DMS114 treated with DMSO at 0.1 percent for 48 hours (cell line): ENCODE measurements around the gene PREP.

Experiments used
- DNase-seq: peaks from one replicate; lab custom pipeline; 2025; ENCODE audit not compliant: unreplicated experiment; lab: John Stamatoyannopoulos, UW

PREP gene

DNA sequence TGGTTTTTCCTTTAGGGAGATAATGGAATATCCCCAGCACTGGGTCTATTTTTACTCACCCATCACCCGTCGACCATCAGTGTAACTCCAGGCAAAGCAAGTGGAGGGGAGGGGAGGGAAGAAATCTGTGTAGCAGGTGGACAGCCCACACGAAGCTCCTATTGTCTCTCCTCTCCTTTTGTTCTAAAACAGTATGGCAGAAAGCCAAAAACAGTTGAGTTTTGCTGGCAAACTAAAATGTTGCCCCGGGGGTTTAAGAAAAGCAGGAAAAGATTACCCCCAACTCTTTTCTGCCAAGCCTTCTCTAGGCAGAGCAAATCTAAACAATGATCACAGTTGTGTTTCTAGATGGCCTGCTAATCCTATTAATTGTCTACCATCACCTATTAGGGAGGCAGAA lies 89.7 kb downstream of the PREP start:
- no peak for DNase-seq

DNA sequence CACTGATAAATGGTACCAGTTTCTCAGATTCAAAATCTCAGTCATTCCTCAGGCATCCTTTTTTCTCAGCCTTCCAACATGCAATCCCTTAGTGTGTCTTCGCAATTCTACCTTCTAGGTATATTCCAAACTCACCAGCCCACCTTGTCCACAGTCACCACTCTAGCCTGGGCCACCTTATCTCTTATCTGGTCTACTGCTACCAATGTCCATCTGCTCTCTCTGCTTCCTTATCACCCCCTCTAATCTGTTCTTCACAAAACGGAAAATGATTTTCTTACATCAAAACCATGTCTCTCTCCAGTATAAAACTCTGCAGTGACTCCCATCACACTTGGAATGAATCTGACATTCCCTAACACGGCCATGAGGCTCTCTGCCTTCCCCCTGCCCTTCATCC lies 91.9 kb downstream of the PREP start:
- DNase-seq = no peak

DNA sequence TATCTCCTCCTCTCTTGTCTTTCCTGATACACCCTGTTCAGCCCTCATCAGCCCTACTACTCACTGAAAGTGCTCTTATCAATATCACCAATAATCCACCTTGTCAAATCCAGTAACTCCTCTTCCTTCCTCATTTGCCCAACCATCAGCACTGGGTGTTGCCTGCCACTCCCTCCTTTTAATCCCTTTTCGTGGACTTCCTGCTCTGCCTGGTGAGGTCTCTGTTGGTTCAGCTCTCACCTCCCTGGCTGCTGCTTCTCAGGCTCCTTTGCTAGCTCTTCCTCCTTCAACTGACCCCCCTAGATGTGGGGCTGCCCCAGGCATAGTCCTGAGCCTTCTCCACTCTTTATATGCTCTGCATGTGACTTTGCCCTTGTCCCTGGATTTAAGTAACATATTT lies 92.5 kb downstream of the PREP start:
- no peak for DNase-seq

DNA sequence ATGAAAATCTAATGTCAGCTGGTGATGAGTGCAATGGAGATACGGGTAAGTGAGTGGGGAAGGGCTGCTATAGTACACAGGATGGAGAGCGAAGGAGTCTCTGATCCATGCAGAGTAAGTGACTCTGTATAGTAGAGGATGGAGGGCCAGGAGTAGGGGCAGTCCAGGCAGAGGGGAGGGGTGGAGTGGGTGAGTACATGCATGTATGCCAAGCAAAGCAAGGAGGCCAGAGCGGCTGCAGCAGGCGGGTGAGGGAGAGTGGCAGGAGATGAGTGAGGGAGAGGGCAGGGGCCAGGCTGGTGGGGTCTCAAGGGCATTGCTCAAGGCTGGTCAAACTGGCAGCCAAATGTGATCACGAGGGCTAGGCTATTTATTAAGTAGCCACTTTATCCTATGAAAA lies 94.0 kb downstream of the PREP start:
- no peak for DNase-seq

DNA sequence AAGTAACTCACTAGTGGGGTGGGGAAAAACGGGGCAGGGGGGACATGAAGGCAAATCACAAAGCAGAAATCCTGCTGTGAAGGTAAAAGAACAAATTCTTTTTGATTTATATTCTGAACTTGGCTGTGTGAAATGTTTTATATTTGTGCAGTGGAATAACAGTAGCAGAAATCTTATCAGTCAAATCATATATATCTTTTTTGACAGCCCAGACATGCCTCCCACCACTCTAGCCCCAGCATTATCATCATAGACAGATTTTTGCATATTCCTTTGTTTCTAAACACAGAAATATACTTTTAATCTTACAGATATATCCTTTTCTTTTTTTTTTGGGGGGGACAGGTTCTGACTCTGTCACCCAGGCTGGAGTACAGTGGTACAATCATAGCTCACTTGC lies 97.4 kb downstream of the PREP start:
- no peak for DNase-seq

DNA sequence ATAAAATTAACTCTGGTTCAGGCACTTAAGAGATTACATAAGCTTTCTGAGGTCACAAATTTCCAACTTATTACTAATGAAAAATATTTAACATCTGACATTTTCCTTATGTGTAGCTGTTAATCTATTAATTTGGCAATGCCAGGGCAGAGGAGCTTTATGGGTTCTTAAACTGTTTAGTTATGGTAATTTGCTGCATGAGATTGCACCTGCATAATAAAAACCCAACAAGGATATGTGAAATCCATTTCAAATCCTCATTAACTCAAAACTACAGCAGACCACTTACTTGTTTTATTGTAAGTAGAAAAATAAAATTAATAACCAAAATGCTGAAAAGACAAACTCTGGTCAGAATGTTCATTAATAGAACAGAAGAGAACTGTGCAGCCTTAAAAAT lies 98.1 kb downstream of the PREP start:
- no peak for DNase-seq

DNA sequence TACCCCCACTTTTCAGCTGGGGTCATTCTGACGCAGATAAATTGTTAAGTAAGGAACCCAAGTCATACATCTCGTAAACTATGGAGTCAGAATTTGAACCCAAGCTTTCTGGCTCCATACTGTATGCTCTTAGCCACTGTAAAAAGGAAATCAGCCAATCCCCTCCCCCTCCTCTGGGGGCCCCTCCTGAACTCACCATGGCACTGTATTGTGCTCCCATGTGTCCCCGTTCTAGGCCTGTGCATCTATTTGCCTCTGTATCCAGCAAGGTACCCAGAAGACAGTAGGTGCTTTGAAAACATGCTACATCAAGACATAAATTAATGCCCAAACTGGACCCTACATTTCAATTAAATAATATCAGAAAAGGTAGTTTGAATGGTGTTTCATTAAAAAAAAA lies 98.5 kb downstream of the PREP start:
- DNase-seq = no peak

DNA sequence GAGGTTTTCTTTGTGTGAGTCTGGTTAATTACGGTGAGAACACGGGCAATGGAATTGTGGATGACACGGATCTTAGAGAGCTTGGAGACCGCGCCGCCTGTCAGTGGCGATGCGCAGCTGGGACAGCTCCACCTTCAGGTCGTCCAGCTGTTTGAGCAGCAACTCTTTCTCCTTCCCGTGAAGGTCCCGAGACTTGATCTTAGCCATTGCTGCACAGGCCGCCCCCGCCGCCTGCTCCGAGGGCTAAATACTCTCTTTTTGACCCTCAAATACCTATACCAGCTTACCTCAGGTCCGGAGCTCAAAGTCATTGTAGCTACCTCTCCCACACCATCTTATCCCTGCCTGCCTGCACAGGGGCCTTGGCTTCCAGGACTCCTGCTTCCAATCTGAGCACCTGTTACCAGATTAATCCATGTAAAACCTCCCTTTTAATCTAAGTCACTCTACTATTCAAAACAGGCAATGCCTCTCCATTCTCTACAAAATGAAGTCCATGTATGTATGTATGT lies 100.2 kb downstream of the PREP start:
- DNase-seq = no peak

DNA sequence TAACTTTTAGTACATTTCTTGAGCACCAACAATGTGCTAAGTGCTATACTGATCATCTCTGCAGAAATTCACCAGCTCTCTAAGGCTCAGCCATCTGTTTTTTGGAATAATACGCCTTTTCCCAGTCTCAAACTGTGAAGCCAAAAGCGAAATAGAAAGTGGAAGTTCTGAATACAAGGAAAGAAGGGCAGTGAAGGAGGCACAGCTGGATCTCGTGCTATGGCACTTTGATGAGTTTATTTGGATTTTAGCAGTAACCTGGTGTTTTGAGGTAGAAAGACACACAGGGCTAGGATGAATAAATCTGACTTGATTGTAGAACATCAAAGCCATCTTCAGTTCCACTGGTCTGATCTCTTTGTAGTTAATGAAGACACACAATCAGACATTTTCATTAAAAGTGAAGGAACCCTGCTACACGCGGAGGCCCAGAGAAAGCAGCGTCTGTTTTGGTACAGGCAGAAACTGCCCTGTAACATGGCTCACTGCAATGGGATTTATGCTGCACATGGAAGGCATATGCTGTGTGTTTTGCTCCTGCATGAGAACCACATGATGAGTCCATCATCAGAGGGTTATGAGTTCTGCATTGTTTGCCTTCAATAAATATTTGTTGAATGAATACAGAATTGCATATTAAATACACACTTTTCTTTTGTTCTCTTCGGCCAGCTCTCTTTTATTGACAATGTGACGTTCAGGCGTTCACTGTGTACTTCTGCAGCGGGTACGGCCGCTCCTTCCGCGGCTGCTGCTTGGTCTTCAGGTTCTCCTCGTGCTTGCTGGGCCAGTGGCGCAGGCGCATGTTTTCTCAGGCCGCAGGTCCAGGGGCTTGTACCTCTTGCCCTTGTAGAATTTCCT lies 100.9 kb downstream of the PREP start:
- no peak for DNase-seq

DNA sequence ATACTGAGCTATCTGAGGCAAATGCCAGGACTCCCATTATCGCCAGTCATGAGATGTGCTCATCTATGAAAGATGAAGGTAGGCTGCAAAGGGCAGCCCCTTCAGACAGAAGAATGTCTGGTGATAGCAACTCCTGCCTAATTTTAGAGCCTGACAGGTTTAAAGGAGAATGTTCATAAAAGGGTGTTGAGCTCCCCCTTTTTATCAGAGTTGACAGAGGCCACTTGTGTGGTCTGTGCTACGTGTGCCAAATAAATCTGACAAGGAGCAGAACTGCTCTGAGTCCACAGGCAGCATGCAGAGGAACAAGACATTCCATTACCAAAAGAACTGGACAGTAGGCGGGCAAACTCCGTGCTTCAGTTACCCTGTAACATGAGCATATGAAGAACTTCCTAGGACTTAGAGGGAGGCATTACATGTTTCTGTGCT lies 101.8 kb downstream of the PREP start:
- no peak for DNase-seq

DNA sequence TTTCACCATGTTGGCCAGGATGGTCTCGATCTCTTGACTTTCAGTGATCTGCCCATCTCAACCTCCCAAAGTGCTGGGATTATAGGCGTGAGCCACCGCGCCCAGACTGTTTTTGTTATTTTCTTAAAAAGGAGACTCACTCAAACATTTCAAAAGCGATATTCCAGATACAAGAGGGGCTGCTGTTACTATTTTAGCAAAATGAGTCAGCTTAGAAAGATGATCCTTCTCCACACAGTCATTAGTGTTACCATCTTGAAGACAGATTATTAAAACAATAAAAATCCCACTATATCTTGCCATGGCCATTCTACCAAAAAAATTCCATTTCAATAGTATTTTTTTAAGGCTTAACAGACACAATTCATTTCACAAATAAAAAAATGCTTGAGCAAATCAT lies 102.8 kb downstream of the PREP start:
- DNase-seq = no peak

DNA sequence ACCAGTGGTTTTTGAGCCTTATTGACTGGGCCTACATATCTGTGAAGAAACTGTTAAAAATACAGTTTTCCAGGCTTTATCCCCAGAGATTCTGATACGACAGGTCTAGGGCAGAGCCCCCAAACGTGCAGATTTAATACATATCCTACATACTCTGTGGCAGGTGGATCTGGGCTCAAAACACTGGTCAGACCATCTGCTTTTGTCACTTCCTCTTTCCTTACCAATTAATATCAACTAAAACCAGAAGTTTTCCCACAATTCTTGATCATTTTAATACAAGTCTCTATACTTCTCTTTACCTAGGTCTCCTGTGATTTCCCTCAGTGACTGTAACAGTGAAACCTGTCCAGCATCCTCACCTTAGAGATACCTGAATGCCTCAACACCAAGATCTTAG lies 108.8 kb downstream of the PREP start:
- DNase-seq = no peak

DNA sequence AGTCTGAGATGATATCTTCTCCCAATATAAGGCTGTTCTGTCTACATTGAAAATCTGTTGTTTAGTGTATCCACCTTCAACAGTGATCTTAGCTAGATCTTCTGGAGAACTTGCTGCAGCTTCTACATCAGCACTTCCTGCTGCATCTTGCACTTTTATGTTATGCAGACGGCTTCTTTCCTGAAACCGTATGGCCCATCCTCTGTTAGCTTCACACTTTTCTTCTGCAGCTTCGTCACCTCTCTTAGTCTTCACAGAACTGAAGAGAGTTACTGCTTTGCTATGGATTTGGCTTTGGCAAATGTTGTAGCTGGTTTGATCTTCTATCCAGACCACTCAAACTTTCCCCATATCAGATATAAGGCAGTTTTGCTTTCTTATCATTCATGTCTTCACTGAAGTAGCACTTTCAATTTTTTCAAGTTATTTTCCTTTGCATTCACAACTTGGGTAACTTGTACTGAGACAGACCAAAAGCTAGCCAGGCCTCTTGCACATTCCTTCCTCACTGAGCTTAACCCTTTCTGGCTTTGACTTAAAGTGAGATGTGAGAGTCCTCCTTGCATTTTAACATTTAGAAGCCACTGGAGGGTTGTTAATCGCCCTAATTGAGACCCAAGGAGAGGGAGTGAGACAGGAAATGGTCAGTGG lies 110.1 kb downstream of the PREP start:
- no peak for DNase-seq

DNA sequence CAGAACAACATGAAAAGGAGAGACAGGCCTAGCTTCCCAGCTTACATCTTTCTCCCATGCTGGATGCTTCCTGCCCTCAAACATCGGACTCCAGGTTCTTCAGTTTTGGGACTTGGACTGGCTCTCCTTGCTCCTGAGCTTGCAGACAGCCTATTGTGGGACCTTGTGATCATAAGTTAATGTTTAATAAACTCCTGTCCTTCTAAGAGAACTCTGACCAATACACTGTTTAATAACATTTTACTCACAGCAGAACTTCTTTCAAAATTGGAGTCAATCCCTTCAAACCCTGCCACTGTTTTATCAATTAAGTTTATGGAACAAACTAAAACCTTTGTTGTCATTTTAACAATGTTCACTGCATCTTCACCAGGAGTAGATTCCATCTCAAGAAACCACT lies 111.4 kb downstream of the PREP start:
- DNase-seq = no peak

DNA sequence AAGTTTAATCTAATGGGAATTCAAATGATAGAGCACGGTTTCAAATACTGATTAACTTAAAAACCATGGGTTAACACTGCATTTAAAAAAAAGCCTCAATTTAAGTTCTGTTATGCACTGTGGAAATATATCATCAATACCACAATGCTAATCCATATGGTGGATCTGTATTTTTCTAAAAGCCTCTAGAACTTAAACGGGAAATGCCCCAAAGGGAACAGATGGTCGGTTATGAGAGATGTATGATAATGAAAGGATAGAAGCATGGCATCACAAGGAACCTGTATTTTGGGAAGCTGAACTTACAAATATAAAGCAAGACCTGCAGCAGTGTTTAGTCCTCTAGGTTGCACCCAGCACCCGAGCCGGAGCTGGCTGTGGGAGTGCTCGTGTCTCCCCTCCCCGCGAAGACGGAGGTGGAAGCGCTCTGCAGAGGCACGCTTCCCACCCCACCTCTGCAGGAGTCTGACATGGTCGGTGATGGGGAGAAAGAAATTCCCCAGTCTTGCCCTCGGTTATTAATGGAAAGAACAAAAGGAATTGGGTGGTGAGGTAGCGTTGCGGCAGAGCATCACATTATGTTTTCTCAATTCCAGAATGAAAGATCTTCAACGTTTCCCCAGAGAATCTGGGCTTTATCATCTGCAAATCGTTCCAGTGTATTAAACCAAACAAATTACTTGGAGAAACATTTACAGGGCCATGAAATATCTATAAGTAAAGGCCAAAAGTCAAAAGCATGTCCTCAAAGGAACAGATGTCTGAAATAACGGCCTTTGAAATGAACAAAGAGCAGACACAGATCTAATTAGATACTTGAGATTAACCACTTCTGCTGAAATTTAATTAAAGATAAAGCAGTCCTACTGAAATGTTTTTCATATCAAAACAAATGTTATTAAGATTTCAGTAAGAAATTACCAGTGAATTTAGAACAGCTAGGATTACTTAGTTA lies 120.0 kb downstream of the PREP start:
- DNase-seq = no peak

DNA sequence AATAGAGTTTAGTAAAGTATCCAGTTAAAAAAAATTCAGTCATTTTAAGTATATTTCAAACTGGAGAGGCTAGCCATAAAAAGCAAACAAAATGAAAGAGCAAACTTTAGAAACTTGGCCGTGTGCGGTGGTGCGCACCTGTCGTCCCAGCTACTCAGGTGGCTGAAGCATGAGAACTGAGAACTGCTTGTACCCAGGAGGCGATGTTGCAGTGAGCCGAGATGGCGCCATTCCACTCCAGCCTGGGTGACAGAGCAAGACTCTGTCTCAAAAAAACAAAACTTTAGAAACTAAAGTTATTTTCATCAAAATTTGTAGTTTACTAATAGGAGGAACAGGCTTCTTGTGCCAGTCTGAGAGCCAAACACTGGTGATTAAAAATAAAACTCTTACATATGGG lies 122.8 kb downstream of the PREP start:
- no peak for DNase-seq

DNA sequence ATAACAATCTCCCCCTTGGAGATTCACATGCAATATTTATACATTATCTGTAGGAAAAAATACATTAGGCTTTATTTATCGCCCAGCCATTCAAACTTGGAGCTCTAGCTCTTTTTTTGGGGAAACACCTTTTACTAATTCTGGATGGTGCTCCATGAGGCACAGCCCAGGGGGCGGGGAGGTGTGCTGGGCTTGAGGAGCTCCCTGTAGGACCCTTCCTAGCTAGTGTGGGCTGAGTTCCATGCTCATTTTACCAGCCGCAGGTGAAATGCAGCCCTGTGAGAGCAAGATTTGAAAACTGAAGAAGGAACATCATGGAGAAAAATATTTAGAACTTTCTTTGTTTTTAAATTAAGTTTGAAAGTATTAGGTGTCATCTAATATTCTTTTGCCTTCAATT lies 123.4 kb downstream of the PREP start:
- no peak for DNase-seq

DNA sequence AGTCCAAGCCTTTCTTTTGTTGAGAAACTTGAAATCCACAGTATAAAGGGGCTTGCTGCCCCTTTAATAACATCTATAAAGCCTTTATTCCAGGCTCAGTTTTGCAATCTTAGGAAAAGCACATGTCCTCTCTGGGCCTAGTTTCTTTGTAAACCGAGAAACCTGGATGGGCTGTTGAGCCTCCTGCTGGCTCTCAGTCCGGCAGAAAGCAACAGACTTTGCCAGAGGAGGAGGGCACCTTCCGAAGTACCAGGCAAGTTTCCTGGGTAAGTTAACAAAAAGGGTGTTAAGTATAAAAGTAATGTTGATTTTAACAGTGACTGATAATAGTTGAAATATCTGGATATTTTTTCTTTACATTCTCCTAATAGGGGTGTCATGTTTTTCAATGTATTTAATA lies 124.1 kb downstream of the PREP start:
- no peak for DNase-seq

DNA sequence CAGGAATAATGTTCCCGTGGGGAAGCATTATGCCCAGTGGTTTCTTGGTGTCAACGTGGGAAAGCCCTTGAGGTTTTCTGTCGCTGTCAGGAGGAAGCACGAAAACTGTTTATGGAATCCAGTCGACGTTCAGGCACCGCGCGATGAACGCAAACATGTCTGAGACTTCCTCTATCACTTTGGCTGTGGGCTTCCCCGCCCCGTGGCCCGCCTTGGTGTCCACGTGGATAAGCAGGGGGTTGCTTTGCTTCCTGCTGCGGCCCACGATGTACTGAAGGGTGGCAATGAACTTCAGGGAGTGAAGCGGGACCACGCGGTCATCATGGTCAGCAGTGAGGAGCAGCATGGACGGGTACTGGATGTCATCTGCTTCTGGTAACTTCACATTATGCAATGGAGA lies 124.8 kb downstream of the PREP start:
- no peak for DNase-seq

DNA sequence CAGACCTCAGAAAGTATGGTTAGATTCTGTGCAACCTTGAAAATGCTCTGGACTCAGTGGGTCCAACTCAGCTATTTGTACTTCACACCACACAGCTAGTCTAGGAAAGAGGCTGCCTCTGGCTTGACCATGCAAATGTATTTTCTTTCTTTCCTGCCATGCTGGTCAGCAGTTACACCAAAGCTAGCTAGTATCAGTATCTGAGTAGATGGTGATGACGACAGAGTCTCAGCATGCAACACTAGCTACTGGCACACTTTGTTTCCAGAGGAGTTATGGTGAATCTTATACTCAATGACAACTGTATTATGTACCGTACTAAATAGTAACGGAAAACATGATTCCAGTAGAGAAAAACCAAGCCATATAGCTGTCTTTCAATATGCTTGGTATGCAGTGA lies 126.5 kb downstream of the PREP start:
- DNase-seq = no peak

DNA sequence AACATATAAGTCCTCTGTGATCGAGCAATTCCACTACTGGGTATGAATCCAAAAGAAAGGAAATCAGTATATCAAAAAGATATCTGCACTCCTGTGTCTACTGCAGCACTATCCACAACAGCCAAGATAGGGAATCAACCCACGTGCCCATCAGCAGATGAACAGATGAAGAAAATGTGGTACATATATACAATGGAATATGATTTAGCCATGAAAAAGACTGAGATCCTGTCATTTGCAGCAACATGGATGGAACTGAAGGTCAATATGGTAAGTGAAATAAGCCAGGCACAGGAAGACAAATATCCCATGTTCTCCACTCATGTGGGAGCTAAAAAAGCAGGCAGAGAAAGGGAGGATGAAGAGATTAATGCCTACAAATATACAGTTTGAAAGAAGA lies 127.3 kb downstream of the PREP start:
- DNase-seq = no peak
